Measurements from ENCODE around the gene CDK19. TPM values are rescaled to one million over a fixed set of nuclear protein-coding genes. Genes with fewer than 3 reads are reported as not detected.

CDK19 gene
- total RNA-seq, 1 donor from 2014 or later = 11.9 TPM

DNA sequence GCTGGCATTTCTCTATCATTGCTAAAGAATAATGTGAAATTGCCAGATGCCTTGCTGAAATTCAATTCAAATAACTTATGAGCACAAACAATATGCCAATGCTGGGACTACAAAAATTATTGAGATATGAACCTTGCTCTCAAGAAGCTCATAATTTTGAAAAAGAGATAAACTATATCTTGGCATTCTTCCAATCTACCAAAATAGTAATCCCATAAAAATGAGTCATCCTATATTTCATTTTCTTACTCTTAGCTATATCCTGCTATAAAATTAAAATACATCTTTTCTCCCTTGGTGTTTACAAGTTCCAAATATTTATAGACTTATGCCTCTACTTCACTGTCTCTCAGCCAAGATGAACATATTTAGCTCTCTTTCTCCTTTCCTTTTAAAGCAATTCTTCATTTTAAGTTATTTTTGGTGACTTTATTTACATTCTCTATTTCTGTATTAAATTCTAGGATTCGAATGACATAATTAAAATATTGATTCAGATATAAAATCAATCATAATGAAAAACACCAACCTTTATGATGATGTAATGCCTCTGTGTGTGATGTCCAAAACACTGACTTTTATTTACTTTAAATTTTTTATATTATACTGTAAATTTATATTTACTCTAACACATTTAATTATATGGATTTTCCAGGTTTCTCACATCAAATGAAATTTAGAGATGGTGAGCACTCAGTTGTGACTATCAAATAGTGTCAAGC lies 152.6 kb downstream of the CDK19 start:
- DNase-seq (ENCODE audit: low spot score) = no peak

DNA sequence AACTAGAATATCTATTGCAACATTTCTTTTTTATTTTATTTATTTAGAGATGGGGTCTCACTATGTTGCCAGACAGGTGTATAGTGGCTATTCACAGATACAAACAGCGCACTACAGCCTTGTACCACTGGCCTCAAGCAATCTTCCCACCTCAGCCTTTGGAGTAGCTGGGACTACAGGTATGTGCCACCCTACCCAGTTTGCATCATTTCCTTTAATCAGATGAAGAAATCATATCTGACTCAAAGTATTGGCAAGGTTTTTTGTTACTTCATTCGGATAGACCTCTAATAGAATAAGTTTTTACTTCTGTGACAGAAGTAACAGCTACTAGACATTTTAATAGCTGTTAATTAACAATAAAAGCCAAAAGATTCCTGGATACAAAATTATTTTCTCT lies 153.9 kb downstream of the CDK19 start:
- no peak for DNase-seq (ENCODE audit: low spot score)

DNA sequence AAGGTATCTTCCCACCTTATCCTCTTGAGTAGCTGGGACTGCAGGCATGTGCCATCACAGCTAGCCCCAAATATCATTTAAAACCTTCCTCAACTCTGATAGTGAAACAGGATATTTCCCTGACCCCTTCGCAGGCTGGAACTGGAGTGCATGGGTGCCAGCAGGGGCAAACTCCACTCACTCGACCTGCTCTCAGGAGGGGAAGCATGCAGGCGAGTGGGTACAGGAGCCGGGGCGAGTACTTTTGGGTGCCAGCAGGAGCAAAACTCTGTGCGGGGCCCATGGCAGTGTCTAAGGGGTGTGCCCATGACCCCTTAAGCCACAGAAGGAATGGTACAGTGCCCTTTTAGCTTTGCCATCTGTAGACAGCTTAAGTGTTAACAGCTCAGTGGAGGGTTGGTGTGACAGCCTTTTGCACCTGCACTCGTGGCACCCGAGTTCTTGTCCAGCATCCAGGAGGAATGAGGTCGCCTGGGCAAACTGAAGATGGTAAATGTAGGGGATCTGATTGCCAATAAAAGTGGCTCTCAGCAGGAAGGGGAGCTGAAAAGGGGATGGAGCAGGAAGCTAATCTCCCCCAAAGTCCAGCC lies 155.1 kb downstream of the CDK19 start:
- DNase-seq (ENCODE audit: low spot score) = no peak

DNA sequence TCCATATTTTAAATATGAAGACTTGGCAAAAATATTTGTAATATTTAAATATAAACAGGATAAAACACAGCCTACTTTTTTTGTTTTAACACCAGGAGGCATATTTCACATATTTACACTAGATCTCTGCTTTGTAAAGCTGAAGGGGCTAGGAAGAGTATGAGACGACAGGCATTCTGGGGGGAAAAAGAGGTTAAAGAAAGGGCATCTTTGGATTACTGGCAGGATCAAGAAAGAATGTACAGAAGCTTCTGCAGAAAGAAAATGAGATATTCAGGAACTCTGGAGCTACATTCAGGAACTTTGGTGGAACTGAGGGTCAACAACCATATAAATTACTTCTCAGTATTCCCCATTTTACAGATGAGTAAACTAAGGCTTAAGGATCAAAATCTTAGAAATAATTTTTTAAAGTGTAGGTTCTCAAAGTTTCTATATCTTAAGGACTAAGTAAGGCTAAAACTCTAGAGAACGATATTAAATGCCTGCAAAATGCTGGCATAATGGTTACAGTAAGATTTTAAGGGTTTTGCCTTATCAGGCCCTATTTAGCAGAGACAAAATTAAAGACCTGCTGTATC lies 156.5 kb downstream of the CDK19 start:
- DNase-seq (ENCODE audit: low spot score) = no peak

DNA sequence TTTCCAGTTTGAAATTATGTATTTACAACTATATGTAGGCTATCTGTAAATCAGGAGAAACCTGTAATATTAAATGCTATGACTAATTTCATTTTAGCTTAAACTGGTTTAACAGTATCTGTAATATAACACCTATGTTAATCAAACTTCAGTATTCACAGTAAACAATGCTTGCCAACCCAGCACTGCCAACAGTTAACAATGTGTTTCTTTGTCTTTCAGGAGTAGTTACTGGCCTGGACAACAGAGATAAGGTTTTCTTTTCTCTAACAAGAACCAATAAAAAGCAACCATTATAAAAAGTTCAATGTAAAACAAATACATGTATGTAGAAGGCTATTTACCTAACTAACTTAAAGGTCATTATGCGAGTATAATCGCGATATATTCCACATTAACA lies 158.8 kb downstream of the CDK19 start:
- DNase-seq (ENCODE audit: low spot score) = no peak

DNA sequence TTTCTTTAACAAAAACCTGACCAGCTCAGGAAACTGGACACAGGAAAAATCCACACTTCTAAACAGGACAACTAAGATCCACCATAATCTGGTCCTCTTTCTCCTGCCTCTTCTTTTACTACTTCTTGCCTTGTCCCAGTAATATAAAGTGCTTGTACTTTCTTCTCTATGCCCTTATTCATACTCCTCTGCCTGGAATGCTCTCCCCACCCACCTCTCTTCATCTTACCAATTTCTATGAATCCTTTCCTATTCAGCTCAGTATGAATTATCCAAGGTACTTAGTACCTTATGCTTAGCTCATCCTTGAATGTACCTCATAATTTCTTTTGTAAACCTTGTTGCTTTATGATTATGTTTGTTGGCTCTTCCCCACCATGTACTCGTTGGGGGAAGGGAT lies 159.4 kb downstream of the CDK19 start:
- DNase-seq (ENCODE audit: low spot score) = no peak

DNA sequence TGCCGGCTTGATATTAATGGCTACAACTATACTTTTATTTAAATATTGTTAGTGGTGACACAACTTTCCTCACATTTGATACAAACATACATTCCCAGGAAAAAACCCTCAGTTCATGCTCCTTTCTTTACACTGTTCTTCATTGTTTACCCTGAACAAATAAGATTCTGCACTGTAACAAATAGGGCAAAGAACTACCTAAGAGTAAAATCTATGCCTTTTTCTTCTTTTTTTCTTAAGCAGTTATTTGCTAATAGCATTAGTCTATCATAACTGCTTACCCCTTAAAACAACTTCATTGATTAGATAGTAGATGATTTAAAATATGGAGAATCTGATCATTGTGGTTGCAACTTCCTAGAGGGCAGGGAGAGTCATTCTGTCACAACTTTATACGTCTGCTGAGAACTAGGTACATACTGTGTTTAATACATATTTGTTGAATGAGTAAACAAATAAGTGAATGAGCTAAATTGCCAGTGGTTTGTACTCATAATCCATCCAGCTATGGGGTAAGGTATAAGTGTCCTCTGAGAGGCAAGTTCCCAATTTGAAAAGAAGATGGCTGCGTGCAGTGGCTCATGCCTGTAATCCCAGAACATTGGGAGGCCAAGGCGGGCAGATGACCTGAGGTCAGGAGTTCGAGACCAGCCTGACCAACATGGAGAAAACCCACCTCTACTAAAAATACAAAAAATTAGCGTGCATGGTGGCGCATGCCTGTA lies 161.0 kb downstream of the CDK19 start:
- no peak for DNase-seq (ENCODE audit: low spot score)

DNA sequence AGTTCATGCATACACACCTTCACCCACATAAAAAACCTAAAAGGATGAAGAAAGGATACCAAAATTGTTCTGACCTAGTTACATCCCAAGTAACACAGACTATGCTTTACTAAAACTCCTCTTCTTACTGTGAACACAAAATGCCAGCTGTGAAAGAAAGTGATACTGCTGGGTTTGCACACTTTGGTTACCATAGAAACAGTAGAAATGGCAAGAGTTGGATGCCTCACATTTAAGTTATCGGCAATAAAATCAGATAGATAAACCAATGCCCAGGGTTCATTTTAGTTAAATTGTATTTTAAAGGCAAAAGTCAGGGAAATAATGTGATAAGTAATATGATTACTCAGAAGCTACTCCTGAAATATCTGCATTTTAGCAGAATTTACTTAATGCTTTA lies 161.9 kb downstream of the CDK19 start:
- no peak for DNase-seq (ENCODE audit: low spot score)

DNA sequence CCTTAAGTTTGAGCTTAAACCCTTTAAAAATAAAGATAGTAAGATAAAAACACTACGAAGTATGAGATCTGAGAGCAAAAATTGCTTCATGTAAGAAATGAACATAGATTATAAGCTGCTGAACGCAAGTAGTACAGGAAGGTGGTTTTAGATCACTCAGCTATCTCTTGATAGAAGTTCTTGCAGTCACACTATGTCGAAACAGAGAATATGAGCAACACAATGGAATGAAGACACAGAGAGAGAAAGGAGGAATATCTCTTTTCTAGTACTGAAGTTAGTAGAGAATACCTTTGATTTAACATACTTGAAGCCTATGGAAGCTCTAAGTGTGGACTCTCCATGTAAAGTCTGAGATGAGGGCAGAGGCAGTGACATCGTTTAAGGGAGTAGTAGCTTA lies 162.7 kb downstream of the CDK19 start:
- no peak for DNase-seq (ENCODE audit: low spot score)

DNA sequence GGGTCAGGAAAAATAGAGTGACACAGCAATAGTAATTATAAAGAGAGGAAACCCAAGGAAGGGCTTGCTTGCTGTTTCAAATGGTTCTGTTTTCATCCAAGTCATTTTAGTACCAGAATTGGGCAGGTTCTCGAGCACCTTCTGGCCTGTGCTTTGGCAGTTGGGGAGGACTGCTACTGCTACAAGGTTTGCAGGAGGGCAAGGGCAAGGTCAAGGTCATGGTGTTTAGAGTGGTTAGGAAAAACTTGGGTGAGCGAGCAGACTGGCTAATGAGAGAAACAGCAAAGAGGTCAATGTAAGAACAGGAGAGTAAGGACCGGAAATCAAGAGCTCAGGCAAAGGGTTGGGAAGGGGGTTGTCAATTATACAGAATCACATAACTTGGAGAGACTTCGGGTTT lies 164.5 kb downstream of the CDK19 start:
- DNase-seq (ENCODE audit: low spot score) = no peak

DNA sequence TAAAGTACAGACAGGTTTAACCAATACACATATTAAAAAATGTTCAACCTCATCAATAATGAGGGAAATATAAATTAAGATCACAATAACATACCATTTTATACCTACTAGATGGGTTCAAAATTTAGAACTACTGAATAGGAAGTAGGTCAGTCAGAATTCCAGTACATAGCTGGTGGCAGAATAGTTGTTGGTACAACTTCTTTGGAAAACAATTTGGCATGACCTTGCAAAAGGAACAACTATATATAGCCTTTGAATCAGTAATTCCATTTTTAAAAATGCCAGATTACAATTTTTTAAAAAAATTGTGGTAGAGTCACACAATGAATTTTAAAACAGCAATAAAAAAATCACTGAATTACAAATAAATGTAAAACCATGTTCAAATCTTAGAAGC lies 165.6 kb downstream of the CDK19 start:
- DNase-seq (ENCODE audit: low spot score) = no peak

DNA sequence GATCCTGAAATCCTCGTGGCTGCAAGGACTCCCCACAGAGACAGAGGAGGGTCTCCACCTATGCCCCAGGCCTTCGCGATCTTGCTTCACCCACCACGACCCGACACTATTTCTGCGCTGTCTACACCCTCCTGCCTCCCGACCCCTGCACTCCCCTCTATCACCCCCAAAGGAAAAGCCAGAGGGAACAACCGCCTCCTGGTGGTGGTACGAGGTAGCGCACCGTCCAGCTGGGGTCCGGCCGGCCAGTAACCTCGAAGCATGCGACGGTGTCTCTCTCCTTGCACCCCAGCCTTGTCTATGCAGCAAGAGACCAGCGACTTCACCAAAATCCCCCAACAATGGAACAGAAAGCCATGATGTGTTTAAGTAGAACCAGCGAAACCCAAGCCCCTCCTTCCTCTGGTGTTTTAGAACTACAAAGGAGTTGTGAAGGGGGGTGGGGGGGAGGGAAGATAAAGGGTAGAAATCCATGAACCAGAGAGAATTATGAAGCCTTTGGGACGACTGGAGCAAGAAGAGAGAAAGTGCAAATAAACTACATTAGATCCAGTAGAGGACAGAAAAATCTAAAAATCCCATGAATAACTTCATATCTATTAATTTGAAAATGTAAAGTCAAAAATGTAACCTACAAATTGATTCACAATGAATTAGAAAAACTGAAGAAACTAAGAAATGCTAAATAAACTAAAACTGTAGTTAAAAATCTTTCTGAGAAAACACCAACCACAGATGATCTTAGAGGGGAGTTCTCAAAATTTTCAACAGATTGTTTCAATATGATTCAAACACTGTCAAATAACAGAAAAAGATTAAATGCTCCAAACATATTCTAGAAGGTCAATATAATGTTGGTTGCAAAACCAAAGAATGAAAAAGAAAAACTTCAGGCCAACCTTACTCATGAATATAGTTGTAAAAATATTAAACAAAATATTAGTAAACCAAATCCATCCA lies 168.0 kb downstream of the CDK19 start:
- DNase-seq (ENCODE audit: low spot score) = no peak

DNA sequence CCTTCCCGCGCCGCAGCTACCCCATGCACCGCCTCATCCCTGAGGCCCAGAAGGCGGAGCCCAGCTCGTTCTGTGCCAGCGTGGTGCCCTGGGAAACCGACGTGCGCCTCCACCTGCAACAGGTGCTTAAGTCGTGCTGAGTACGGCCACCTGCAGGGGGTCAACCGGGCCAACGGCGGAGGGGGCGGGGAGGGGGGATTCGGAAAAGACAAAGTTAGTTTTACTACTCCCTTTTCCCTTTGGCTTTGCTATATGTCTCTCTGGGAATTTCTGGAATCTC lies 168.9 kb downstream of the CDK19 start:
- no peak for DNase-seq (ENCODE audit: low spot score)

DNA sequence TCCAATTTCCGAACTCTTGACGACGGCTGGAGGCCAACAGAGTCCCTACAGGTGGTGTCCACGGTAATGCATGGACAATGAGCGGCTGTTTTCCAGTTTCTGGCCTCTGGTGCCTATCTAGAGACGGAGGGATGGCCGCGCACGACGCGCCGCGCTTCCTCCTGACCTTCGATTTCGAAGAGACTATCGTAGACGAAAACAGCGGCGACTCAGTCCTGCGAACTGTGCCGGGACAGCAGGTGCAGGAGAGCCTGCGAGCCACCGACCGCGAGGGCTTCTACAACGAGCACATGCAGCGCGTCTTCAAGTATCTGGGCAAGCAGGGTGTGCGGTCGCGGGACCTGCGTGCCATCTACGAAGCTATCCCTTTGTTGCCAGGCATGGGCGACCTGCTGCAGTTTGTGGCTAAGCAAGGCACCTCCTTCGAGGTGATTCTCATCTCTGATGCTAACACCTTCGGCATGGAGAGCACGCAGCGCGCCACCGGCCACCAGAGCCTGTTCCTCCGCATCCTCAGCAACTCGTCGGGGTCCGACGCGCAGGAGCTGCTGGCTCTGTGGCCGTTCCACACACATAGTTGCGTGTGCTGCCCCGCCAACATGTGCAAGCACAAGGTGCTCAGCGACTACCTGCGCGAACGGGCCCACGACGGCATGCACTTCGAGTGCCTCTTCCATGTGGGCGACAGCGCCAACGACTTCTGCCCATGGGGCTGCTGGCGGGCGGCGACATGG lies 169.4 kb downstream of the CDK19 start:
- no peak for DNase-seq (ENCODE audit: low spot score)

DNA sequence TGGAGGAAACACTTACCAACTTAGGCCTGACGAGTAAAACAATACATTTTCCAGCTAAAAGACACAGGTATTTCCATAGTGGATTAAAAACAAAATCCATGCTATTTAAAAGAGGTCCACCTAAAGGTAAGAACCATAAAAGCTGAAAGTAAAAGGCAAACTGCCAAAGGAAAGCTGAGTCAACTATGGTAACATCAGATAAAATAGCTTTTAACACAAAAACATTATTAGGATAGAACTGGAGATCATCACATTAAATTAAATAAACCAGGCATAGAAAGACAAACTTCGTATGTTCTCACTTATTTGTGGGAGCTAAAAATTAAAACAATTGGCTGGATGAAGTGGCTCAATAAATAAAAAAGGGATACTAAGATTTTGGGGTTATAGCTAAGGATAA lies 172.1 kb downstream of the CDK19 start:
- DNase-seq (ENCODE audit: low spot score) = no peak

DNA sequence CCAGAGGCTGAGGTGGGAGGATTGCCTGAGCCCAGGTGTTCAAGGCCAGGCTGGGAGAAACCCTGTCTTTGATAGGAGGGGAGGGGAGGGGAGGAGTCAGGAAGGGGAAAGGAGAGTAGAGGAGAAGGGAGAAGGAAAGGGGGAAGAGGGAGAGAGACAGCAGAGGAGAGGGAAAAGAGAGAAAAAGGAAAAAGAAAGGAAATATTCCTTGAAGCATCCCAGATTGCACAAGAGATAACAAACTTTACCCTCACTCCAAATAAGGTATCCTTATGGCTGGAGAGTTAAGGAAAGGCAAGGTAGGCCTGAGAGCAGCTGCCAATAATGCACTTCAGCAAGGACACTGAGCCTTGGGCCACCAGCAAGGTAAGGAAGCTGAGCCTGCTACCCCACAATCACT lies 172.6 kb downstream of the CDK19 start:
- DNase-seq (ENCODE audit: low spot score) = no peak

DNA sequence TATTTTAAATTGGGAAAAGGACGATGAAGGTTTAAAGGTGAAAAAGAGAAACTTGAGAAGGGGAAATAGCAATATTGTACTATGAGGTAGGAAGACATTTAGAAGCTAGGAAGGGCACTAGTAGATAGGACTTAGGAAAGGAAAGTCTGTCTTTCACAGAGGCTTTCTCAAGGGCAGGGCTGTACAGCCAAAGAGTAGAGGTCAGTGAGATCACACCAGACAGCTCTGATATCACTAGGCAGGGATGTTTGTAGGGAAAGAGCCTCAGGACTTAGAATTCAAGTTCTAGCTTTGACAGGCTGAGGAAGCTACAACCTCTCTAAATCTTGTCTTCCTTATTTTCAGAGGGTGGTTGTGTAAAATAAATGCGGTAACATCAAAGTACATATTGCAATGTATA lies 178.5 kb downstream of the CDK19 start:
- DNase-seq (ENCODE audit: low spot score) = no peak

DNA sequence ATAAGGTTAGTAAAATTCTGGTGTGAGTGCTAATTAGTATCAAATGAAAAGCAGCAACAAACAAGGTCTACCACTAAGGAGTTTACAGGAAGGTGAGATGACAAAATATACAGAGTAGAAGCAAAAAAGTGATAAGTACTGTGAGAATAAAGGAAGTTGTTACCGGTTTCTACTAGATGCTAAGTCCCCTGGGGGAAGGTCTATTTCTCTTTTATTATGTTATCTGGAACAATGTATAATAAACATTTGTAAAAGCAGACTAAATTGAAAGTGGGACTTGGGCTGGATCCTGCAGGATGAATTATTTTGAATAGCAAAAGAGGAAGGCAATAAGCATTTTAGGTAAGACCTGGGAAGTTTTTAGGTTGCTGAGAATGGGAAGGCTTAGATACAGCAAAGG lies 180.2 kb downstream of the CDK19 start:
- no peak for DNase-seq (ENCODE audit: low spot score)

DNA sequence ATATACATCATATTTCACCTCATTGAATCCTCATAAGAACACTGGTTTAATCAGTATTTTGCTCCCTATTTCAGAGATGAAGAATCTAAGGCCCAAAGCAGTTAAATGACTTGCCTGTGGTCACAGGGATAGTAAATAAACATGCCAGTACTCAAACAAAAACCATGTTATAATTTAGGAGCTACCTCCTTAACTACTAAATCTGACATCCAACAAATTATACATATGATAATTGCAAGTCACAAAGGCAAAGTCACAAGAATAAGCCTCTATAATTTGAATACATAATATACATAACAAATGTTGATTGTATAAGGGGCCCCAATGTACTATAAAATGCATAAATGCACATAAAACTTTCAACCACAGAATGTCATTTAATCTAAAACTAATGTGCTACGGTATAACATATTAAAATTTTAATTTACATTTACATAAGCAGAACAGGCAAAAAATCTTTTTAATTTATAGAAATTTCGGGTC lies 181.5 kb downstream of the CDK19 start:
- no peak for DNase-seq (ENCODE audit: low spot score)

DNA sequence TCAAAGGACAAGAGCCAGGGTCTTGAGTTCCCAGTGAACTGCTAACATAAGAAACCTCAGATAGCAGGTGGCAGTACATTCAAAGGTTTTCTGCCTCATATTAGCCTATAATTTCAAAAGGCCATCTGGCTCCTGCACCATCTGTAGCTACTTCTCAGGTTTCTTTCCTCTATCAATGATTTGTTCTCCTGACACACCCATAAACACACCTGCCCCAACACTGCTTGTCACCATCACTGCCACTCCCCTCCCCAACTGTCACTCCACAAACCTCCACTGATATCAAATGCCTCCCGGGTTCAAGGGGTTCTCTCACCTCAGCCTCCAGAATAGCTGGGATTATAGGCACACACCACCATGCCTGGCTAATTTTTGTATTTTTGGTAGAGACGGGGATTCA lies 186.1 kb downstream of the CDK19 start:
- DNase-seq (ENCODE audit: low spot score) = no peak

DNA sequence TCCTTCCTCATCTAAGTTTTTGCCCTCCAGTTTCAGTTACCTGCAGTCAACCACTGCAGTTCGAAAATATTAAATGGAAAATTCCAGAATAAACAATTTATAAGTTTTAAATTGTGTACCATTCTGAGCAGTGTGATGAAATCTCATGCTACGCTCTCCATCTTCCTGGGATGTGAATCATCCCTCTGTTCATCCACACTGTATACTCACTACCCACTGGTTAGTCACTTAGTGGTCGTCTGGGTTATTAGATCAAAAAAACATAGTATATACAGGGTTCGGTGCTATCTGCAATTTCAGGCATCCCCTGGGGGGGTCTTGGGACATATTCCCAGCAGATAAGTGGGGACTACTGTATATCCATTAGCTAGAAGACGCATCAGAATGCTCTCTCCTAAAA lies 186.9 kb downstream of the CDK19 start:
- DNase-seq (ENCODE audit: low spot score) = no peak
